ENCODE results near the gene C16orf90. TPM values are rescaled to one million over a fixed set of nuclear protein-coding genes. Genes with fewer than 3 reads are reported as not detected.

Gene C16orf90
- total and polyA plus RNA-seq, 3 experiments from 2014 or later, result not detected

GRCh38 chr16:3498988-3499387 is 3.7 kb upstream of the C16orf90 start:
- H3K36me3 Mint-ChIP-seq, result peaks cover 0 to 7% (median 0%) of the 10 kb centered on the region in 3 donors

GRCh38 chr16:3497771-3498170 is 2.5 kb upstream of the C16orf90 start:
- Mint-ChIP-seq H3K27me3 (no peaks in the 10 kb centered on the region), H3K36me3 (peaks cover 0 to 7% (median 0%) of the 10 kb centered on the region in 3 donors), H3K27ac (peak overlapping the region in 4 of 8 donors; percentile 36 to 94 (median 78)), H3K4me1 (peaks cover 29 to 32% (median 31%) of the 10 kb centered on the region in 3 donors), H3K9me3 (no peaks in the 10 kb centered on the region), H3K4me3 (no peak overlapping the region)
- Histone ChIP-seq H3K27me3 (ENCODE audit: insufficient read depth, low read length, poor library complexity, severe bottlenecking) (no peaks in the 10 kb centered on the region), H3K4me3 (ENCODE audit: low read length) (no peak overlapping the region), H3K9me3 (ENCODE audit: low read length) (no peaks in the 10 kb centered on the region), H3K27ac (ENCODE audit: low read depth, low read length) (no peak overlapping the region), H3K4me1 (ENCODE audit: insufficient read depth, low read length) (peaks cover 21% of the 10 kb centered on the region), H3K36me3 (ENCODE audit: insufficient read depth, low read length) (no peaks in the 10 kb centered on the region)
- ChIA-PET CTCF (no interaction called here), POLR2A (no interaction called here)
- DNase-seq, result peak in 1 of 5 donors; percentile 22

More at GRCh38 chr16:3498988-3499387, 3.7 kb upstream of the C16orf90 start:
- peak in 1 of 5 donors; percentile 37 for DNase-seq
- no peaks in the 10 kb centered on the region for H3K9me3 Mint-ChIP-seq
- peaks cover 38 to 42% (median 42%) of the 10 kb centered on the region in 3 donors for H3K4me1 Mint-ChIP-seq
- Histone ChIP-seq H3K36me3 (ENCODE audit: insufficient read depth, low read length) (no peaks in the 10 kb centered on the region), H3K4me3 (ENCODE audit: low read length) (no peak overlapping the region), H3K27ac (ENCODE audit: low read depth, low read length) (no peak overlapping the region), H3K9me3 (ENCODE audit: low read length) (no peaks in the 10 kb centered on the region), H3K4me1 (ENCODE audit: insufficient read depth, low read length) (peaks cover 32% of the 10 kb centered on the region), H3K27me3 (ENCODE audit: insufficient read depth, low read length, poor library complexity, severe bottlenecking) (no peaks in the 10 kb centered on the region)
- CTCF ChIA-PET, result interaction anchor here (1.0 kb wide), 1 partner anchor 369 kb away, joined by 3 read pairs; no protein-coding TSS in a partner anchor
- POLR2A ChIA-PET, result interaction anchor here (0.6 to 2.4 kb wide), 3 partner anchors 10 to 217 kb away, joined by 3 to 12 read pairs (median 3); no protein-coding TSS in a partner anchor
- H3K27ac Mint-ChIP-seq, result peak overlapping the region in 2 of 8 donors; percentile 66 to 94
- peak overlapping the region in 2 of 7 donors; percentile 23 to 77 for H3K4me3 Mint-ChIP-seq
- H3K27me3 Mint-ChIP-seq, result no peaks in the 10 kb centered on the region

GRCh38 chr16:3496386-3496785 is 1.1 kb upstream of the C16orf90 start:
- Histone ChIP-seq H3K27me3 (ENCODE audit: insufficient read depth, low read length, poor library complexity, severe bottlenecking) (no peaks in the 10 kb centered on the region), H3K4me3 (ENCODE audit: low read length) (no peak overlapping the region), H3K27ac (ENCODE audit: low read depth, low read length) (no peak overlapping the region), H3K4me1 (ENCODE audit: insufficient read depth, low read length) (peaks cover 7% of the 10 kb centered on the region), H3K9me3 (ENCODE audit: low read length) (no peaks in the 10 kb centered on the region), H3K36me3 (ENCODE audit: insufficient read depth, low read length) (no peaks in the 10 kb centered on the region)
- no peak overlapping the region for H3K27ac Mint-ChIP-seq
- peaks cover 0 to 7% (median 0%) of the 10 kb centered on the region in 3 donors for H3K36me3 Mint-ChIP-seq
- peaks cover 18 to 20% (median 20%) of the 10 kb centered on the region in 3 donors for H3K4me1 Mint-ChIP-seq
- H3K4me3 Mint-ChIP-seq, result no peak overlapping the region
- H3K27me3 Mint-ChIP-seq, result no peaks in the 10 kb centered on the region
- CTCF ChIA-PET, result no interaction called here
- POLR2A ChIA-PET, result no interaction called here
- no peaks in the 10 kb centered on the region for H3K9me3 Mint-ChIP-seq
- DNase-seq, result peak in 1 of 5 donors; percentile 33

GRCh38 chr16:3494386-3494973 is 809 bp downstream of the C16orf90 start:
- no peak overlapping the region for H3K4me3 Mint-ChIP-seq

GRCh38 chr16:3492356-3492755 is 2.9 kb downstream of the C16orf90 start:
- no peaks in the 10 kb centered on the region for H3K27me3 Mint-ChIP-seq
- H3K36me3 ChIP-seq (ENCODE audit: insufficient read depth, low read length), result no peaks in the 10 kb centered on the region
- no peaks in the 10 kb centered on the region for H3K9me3 Mint-ChIP-seq
- no peak overlapping the region for H3K4me3 ChIP-seq (ENCODE audit: low read length)
- no peaks in the 10 kb centered on the region for H3K27me3 ChIP-seq (ENCODE audit: insufficient read depth, low read length, poor library complexity, severe bottlenecking)
- H3K27ac ChIP-seq (ENCODE audit: low read depth, low read length), result no peak overlapping the region
- no peak for DNase-seq
- H3K36me3 Mint-ChIP-seq, result peaks cover 0 to 3% (median 0%) of the 10 kb centered on the region in 3 donors
- no peaks in the 10 kb centered on the region for H3K4me1 ChIP-seq (ENCODE audit: insufficient read depth, low read length)
- peak overlapping the region in 1 of 8 donors; percentile 32 for H3K27ac Mint-ChIP-seq
- no peaks in the 10 kb centered on the region for H3K9me3 ChIP-seq (ENCODE audit: low read length)
- CTCF ChIA-PET, result interaction anchor here (1.0 kb wide), 1 partner anchor 13 kb away, joined by 3 read pairs; no protein-coding TSS in a partner anchor
- H3K4me1 Mint-ChIP-seq, result peaks cover 0 to 5% (median 2%) of the 10 kb centered on the region in 3 donors
- POLR2A ChIA-PET, result no interaction called here
- no peak overlapping the region for H3K4me3 Mint-ChIP-seq

More at GRCh38 chr16:3494386-3494973, 809 bp downstream of the C16orf90 start:
- H3K9me3 Mint-ChIP-seq, result no peaks in the 10 kb centered on the region
- peak in 1 of 5 donors; percentile 39 for DNase-seq
- H3K4me1 ChIP-seq (ENCODE audit: insufficient read depth, low read length), result no peaks in the 10 kb centered on the region
- no peaks in the 10 kb centered on the region for H3K9me3 ChIP-seq (ENCODE audit: low read length)
- H3K36me3 ChIP-seq (ENCODE audit: insufficient read depth, low read length), result no peaks in the 10 kb centered on the region
- H3K4me3 ChIP-seq (ENCODE audit: low read length), result no peak overlapping the region
- H3K36me3 Mint-ChIP-seq, result no peaks in the 10 kb centered on the region
- H3K27ac Mint-ChIP-seq, result peak overlapping the region in 1 of 8 donors; percentile 65
- H3K27ac ChIP-seq (ENCODE audit: low read depth, low read length), result no peak overlapping the region
- peaks cover 2 to 6% (median 4%) of the 10 kb centered on the region in 3 donors for H3K4me1 Mint-ChIP-seq
- ChIA-PET CTCF (no interaction called here), POLR2A (interaction anchor here (0.6 kb wide), 1 partner anchor 385 kb away, joined by 4 read pairs; no protein-coding TSS in a partner anchor)
- no peaks in the 10 kb centered on the region for H3K27me3 ChIP-seq (ENCODE audit: insufficient read depth, low read length, poor library complexity, severe bottlenecking)
- no peaks in the 10 kb centered on the region for H3K27me3 Mint-ChIP-seq

- no peak for DNase-seq
- Mint-ChIP-seq H3K36me3 (peaks cover 0 to 12% (median 0%) of the 10 kb centered on the region in 3 donors), H3K9me3 (no peaks in the 10 kb centered on the region), H3K27me3 (no peaks in the 10 kb centered on the region), H3K27ac (peak overlapping the region in 3 of 8 donors; percentile 29 to 87 (median 66)), H3K4me3 (no peak overlapping the region), H3K4me1 (peaks cover 0 to 5% (median 2%) of the 10 kb centered on the region in 3 donors)
- Histone ChIP-seq H3K27me3 (ENCODE audit: insufficient read depth, low read length, poor library complexity, severe bottlenecking) (no peaks in the 10 kb centered on the region), H3K9me3 (ENCODE audit: low read length) (no peaks in the 10 kb centered on the region), H3K36me3 (ENCODE audit: insufficient read depth, low read length) (peaks cover under 1% of the 10 kb centered on the region), H3K4me1 (ENCODE audit: insufficient read depth, low read length) (no peaks in the 10 kb centered on the region), H3K4me3 (ENCODE audit: low read length) (no peak overlapping the region), H3K27ac (ENCODE audit: low read depth, low read length) (no peak overlapping the region)
- POLR2A ChIA-PET, result interaction anchor here (0.6 kb wide), 1 partner anchor 362 kb away, joined by 5 read pairs; no protein-coding TSS in a partner anchor
- CTCF ChIA-PET, result interaction anchor here (0.8 kb wide), 1 partner anchor 10 kb away, joined by 3 read pairs; no protein-coding TSS in a partner anchor
Measured at GRCh38 chr16:3490911-3491629, 4.2 kb downstream of the C16orf90 start.

GRCh38 chr16:3488801-3489200 is 6.5 kb downstream of the C16orf90 start:
- H3K4me3 ChIP-seq (ENCODE audit: low read length), result no peak overlapping the region
- H3K27ac Mint-ChIP-seq, result no peak overlapping the region
- ChIA-PET POLR2A (no interaction called here), CTCF (interaction anchor here (1.7 kb wide), 1 partner anchor 12 kb away, joined by 4 read pairs; the partner anchor contains the start of gene CLUAP1)
- no peaks in the 10 kb centered on the region for H3K27me3 Mint-ChIP-seq
- H3K27me3 ChIP-seq (ENCODE audit: insufficient read depth, low read length, poor library complexity, severe bottlenecking), result no peaks in the 10 kb centered on the region
- H3K36me3 ChIP-seq (ENCODE audit: insufficient read depth, low read length), result peaks cover 8% of the 10 kb centered on the region
- no peak overlapping the region for H3K4me3 Mint-ChIP-seq
- H3K27ac ChIP-seq (ENCODE audit: low read depth, low read length), result no peak overlapping the region
- no peaks in the 10 kb centered on the region for H3K4me1 ChIP-seq (ENCODE audit: insufficient read depth, low read length)
- no peak for DNase-seq
- H3K36me3 Mint-ChIP-seq, result peaks cover 0 to 34% (median 0%) of the 10 kb centered on the region in 3 donors
- H3K9me3 Mint-ChIP-seq, result no peaks in the 10 kb centered on the region
- H3K9me3 ChIP-seq (ENCODE audit: low read length), result no peaks in the 10 kb centered on the region
- H3K4me1 Mint-ChIP-seq, result peaks cover 0 to 5% (median 2%) of the 10 kb centered on the region in 3 donors
